ENCODE measurements around the gene ICA1.
"Not testable (repeated sequence)": the region's sequence is repeated elsewhere in the genome, so short reads cannot be mapped to it uniquely, and the experiment has no call there.

Gene ICA1

GRCh38 chr7:8113184-8113583 lies 148.8 kb downstream of the ICA1 start:
- H3K4me1 ChIP-seq (ENCODE audit: control insufficient read depth, insufficient read depth, low read length): peaks cover 13% of the 10 kb centered on the region
- H3K9ac ChIP-seq (ENCODE audit: low read length): no peak overlapping the region
- no peaks in the 10 kb centered on the region for H3K36me3 ChIP-seq (ENCODE audit: control insufficient read depth, insufficient read depth, low read length)
- H3K9me3 ChIP-seq (ENCODE audit: control insufficient read depth, insufficient read depth, low read depth, low read length): no peaks in the 10 kb centered on the region
- H3K27ac ChIP-seq (ENCODE audit: low read depth, low read length): no peak overlapping the region
- no peak overlapping the region for H3K4me3 ChIP-seq (ENCODE audit: low read depth, low read length)
- no peaks in the 10 kb centered on the region for H3K27me3 ChIP-seq (ENCODE audit: control insufficient read depth, insufficient read depth, low read length)

GRCh38 chr7:8112685-8113084 lies 149.3 kb downstream of the ICA1 start:
- Histone ChIP-seq H3K27ac (ENCODE audit: low read depth, low read length) (no peak overlapping the region), H3K27me3 (ENCODE audit: control insufficient read depth, insufficient read depth, low read length) (no peaks in the 10 kb centered on the region), H3K4me3 (ENCODE audit: low read depth, low read length) (no peak overlapping the region), H3K36me3 (ENCODE audit: control insufficient read depth, insufficient read depth, low read length) (no peaks in the 10 kb centered on the region), H3K4me1 (ENCODE audit: control insufficient read depth, insufficient read depth, low read length) (peaks cover 13% of the 10 kb centered on the region), H3K9me3 (ENCODE audit: control insufficient read depth, insufficient read depth, low read depth, low read length) (no peaks in the 10 kb centered on the region), H3K9ac (ENCODE audit: low read length) (no peak overlapping the region)

GRCh38 chr7:8111282-8111960 lies 150.5 kb downstream of the ICA1 start:
- Histone ChIP-seq H3K36me3 (ENCODE audit: control insufficient read depth, insufficient read depth, low read length) (no peaks in the 10 kb centered on the region), H3K4me3 (ENCODE audit: low read depth, low read length) (no peak overlapping the region), H3K9me3 (ENCODE audit: control insufficient read depth, insufficient read depth, low read depth, low read length) (no peaks in the 10 kb centered on the region)

GRCh38 chr7:8109196-8110022 lies 152.6 kb downstream of the ICA1 start:
- Histone ChIP-seq H3K27me3 (ENCODE audit: control insufficient read depth, insufficient read depth, low read length) (no peaks in the 10 kb centered on the region), H3K9ac (ENCODE audit: low read length) (no peak overlapping the region), H3K9me3 (ENCODE audit: control insufficient read depth, insufficient read depth, low read depth, low read length) (no peaks in the 10 kb centered on the region), H3K27ac (ENCODE audit: low read depth, low read length) (no peak overlapping the region), H3K4me3 (ENCODE audit: low read depth, low read length) (no peak overlapping the region), H3K4me1 (ENCODE audit: control insufficient read depth, insufficient read depth, low read length) (peaks cover 13% of the 10 kb centered on the region), H3K36me3 (ENCODE audit: control insufficient read depth, insufficient read depth, low read length) (no peaks in the 10 kb centered on the region)

More at GRCh38 chr7:8111282-8111960, 150.5 kb downstream of the ICA1 start:
- H3K27ac ChIP-seq (ENCODE audit: low read depth, low read length): no peak overlapping the region
- no peaks in the 10 kb centered on the region for H3K27me3 ChIP-seq (ENCODE audit: control insufficient read depth, insufficient read depth, low read length)
- H3K9ac ChIP-seq (ENCODE audit: low read length): no peak overlapping the region
- peaks cover 13% of the 10 kb centered on the region for H3K4me1 ChIP-seq (ENCODE audit: control insufficient read depth, insufficient read depth, low read length)

- no peaks in the 10 kb centered on the region for H3K36me3 ChIP-seq (ENCODE audit: control insufficient read depth, insufficient read depth, low read length)
- H3K4me3 ChIP-seq (ENCODE audit: low read depth, low read length): no peak overlapping the region
- H3K9me3 ChIP-seq (ENCODE audit: control insufficient read depth, insufficient read depth, low read depth, low read length): no peaks in the 10 kb centered on the region
- H3K27me3 ChIP-seq (ENCODE audit: control insufficient read depth, insufficient read depth, low read length): no peaks in the 10 kb centered on the region
- no peak overlapping the region for H3K9ac ChIP-seq (ENCODE audit: low read length)
- H3K27ac ChIP-seq (ENCODE audit: low read depth, low read length): no peak overlapping the region
- no peaks in the 10 kb centered on the region for H3K4me1 ChIP-seq (ENCODE audit: control insufficient read depth, insufficient read depth, low read length)
These were observed 156.4 kb downstream of the ICA1 start for GRCh38 chr7:8105449-8106095.

- Histone ChIP-seq H3K4me3 (ENCODE audit: low read depth, low read length) (no peak overlapping the region), H3K9me3 (ENCODE audit: control insufficient read depth, insufficient read depth, low read depth, low read length) (no peaks in the 10 kb centered on the region), H3K9ac (ENCODE audit: low read length) (no peak overlapping the region), H3K4me1 (ENCODE audit: control insufficient read depth, insufficient read depth, low read length) (no peaks in the 10 kb centered on the region), H3K36me3 (ENCODE audit: control insufficient read depth, insufficient read depth, low read length) (no peaks in the 10 kb centered on the region), H3K27me3 (ENCODE audit: control insufficient read depth, insufficient read depth, low read length) (no peaks in the 10 kb centered on the region), H3K27ac (ENCODE audit: low read depth, low read length) (no peak overlapping the region)
These were observed 158.7 kb downstream of the ICA1 start for GRCh38 chr7:8103282-8103681.

GRCh38 chr7:8101292-8101691 lies 160.7 kb downstream of the ICA1 start:
- not testable (repeated sequence) for H3K27me3 ChIP-seq (ENCODE audit: control insufficient read depth, insufficient read depth, low read length); H3K9me3 ChIP-seq (ENCODE audit: control insufficient read depth, insufficient read depth, low read depth, low read length); H3K27ac ChIP-seq (ENCODE audit: low read depth, low read length); H3K4me1 ChIP-seq (ENCODE audit: control insufficient read depth, insufficient read depth, low read length); H3K9ac ChIP-seq (ENCODE audit: low read length); H3K4me3 ChIP-seq (ENCODE audit: low read depth, low read length); H3K36me3 ChIP-seq (ENCODE audit: control insufficient read depth, insufficient read depth, low read length)

- H3K9me3 ChIP-seq (ENCODE audit: control insufficient read depth, insufficient read depth, low read depth, low read length): peaks cover 8% of the 10 kb centered on the region; the same call in 1 of the 2 replicates
- no peak overlapping the region for H3K27ac ChIP-seq (ENCODE audit: low read depth, low read length)
- H3K36me3 ChIP-seq (ENCODE audit: control insufficient read depth, insufficient read depth, low read length): no peaks in the 10 kb centered on the region
These were observed 167.5 kb downstream of the ICA1 start for GRCh38 chr7:8094164-8095140.

GRCh38 chr7:8092140-8092539 lies 169.8 kb downstream of the ICA1 start:
- Histone ChIP-seq H3K9me3 (ENCODE audit: control insufficient read depth, insufficient read depth, low read depth, low read length) (peaks cover 8% of the 10 kb centered on the region; the same call in 1 of the 2 replicates), H3K4me3 (ENCODE audit: low read depth, low read length) (no peak overlapping the region), H3K27me3 (ENCODE audit: control insufficient read depth, insufficient read depth, low read length) (no peaks in the 10 kb centered on the region), H3K9ac (ENCODE audit: low read length) (no peak overlapping the region), H3K27ac (ENCODE audit: low read depth, low read length) (no peak overlapping the region), H3K4me1 (ENCODE audit: control insufficient read depth, insufficient read depth, low read length) (no peaks in the 10 kb centered on the region), H3K36me3 (ENCODE audit: control insufficient read depth, insufficient read depth, low read length) (no peaks in the 10 kb centered on the region)

More at GRCh38 chr7:8094164-8095140, 167.5 kb downstream of the ICA1 start:
- no peak overlapping the region for H3K4me3 ChIP-seq (ENCODE audit: low read depth, low read length)
- no peak overlapping the region for H3K9ac ChIP-seq (ENCODE audit: low read length)
- no peaks in the 10 kb centered on the region for H3K27me3 ChIP-seq (ENCODE audit: control insufficient read depth, insufficient read depth, low read length)
- H3K4me1 ChIP-seq (ENCODE audit: control insufficient read depth, insufficient read depth, low read length): no peaks in the 10 kb centered on the region

GRCh38 chr7:8089036-8089780 lies 172.8 kb downstream of the ICA1 start:
- H3K9ac ChIP-seq (ENCODE audit: low read length): no peak overlapping the region
- no peaks in the 10 kb centered on the region; the same call in 1 of the 2 replicates for H3K36me3 ChIP-seq (ENCODE audit: control insufficient read depth, insufficient read depth, low read length)
- no peak overlapping the region for H3K4me3 ChIP-seq (ENCODE audit: low read depth, low read length)
- H3K9me3 ChIP-seq (ENCODE audit: control insufficient read depth, insufficient read depth, low read depth, low read length): no peaks in the 10 kb centered on the region
- H3K27ac ChIP-seq (ENCODE audit: low read depth, low read length): no peak overlapping the region
- H3K4me1 ChIP-seq (ENCODE audit: control insufficient read depth, insufficient read depth, low read length): peaks cover 9% of the 10 kb centered on the region; the same call in 1 of the 2 replicates
- no peaks in the 10 kb centered on the region for H3K27me3 ChIP-seq (ENCODE audit: control insufficient read depth, insufficient read depth, low read length)
